Central memory CD8-positive, alpha-beta T cell (primary cell): Measurements from ENCODE around the gene ECPAS.
"Not testable (repeated sequence)": the region's sequence is repeated elsewhere in the genome, so short reads cannot be mapped to it uniquely, and the experiment has no call there.

Experiments used
- ATAC-seq: fragments of 150-1000 bp; cut with Tn5 transposase; replicated peaks from 2 replicates; pipeline ENCODE4 v1.10.0; 2022; ENCODE audit warnings: mild to moderate bottlenecking, moderate FRiP score, moderate number of reproducible peaks; ENCODE audit not compliant: poor library complexity, severe bottlenecking; ENCODE audit errors: extremely low read depth
- DNase-seq, 2 donors: peaks; one replicate each; pipeline ENCODE4 v3.0.0; 2021; ENCODE audit warnings: low spot score in 2 of 2
- H3K27ac Mint-ChIP-seq: one replicate; pipeline ENCODE4 v1.8.0; 2022; ENCODE audit warnings: low read depth, mild to moderate bottlenecking, moderate library complexity, mixed read lengths
- H3K27me3 Mint-ChIP-seq: one replicate; pipeline ENCODE4 v1.8.0; 2022; ENCODE audit warnings: mixed read lengths
- H3K36me3 Mint-ChIP-seq: one replicate; pipeline ENCODE4 v1.8.0; 2022; ENCODE audit warnings: mild to moderate bottlenecking, moderate library complexity, mixed read lengths; ENCODE audit not compliant: insufficient read depth
- H3K4me1 Mint-ChIP-seq: one replicate; pipeline ENCODE4 v1.8.0; 2022; ENCODE audit warnings: mixed read lengths
- H3K4me3 Mint-ChIP-seq: one replicate; pipeline ENCODE4 v1.8.0; 2022; ENCODE audit warnings: mild to moderate bottlenecking, moderate library complexity, mixed read lengths
- H3K9me3 Mint-ChIP-seq: one replicate; pipeline ENCODE4 v1.8.0; 2022; ENCODE audit warnings: mixed read lengths

Gene ECPAS

GRCh38 chr9:111350556-111350955 lies 133.6 kb downstream of the ECPAS start:
- H3K4me3 Mint-ChIP-seq: no peak overlapping the region
- H3K27ac Mint-ChIP-seq: no peak overlapping the region

GRCh38 chr9:111349766-111350165 lies 134.4 kb downstream of the ECPAS start:
- H3K4me1 Mint-ChIP-seq: no peaks in the 10 kb centered on the region

More at GRCh38 chr9:111350556-111350955, 133.6 kb downstream of the ECPAS start:
- no peak for ATAC-seq
- Mint-ChIP-seq H3K27me3 (peaks cover 7% of the 10 kb centered on the region), H3K4me1 (no peaks in the 10 kb centered on the region), H3K9me3 (peaks cover 6% of the 10 kb centered on the region), H3K36me3 (peaks cover 2% of the 10 kb centered on the region)
- DNase-seq: no peak

GRCh38 chr9:111348821-111349271 lies 135.3 kb downstream of the ECPAS start:
- Mint-ChIP-seq H3K27ac (no peak overlapping the region), H3K36me3 (peaks cover 2% of the 10 kb centered on the region), H3K4me3 (no peak overlapping the region), H3K9me3 (peaks cover 6% of the 10 kb centered on the region), H3K4me1 (no peaks in the 10 kb centered on the region), H3K27me3 (peaks cover 19% of the 10 kb centered on the region)
- ATAC-seq: no peak
- DNase-seq: no peak

More at GRCh38 chr9:111349766-111350165, 134.4 kb downstream of the ECPAS start:
- H3K27ac Mint-ChIP-seq: no peak overlapping the region
- H3K4me3 Mint-ChIP-seq: no peak overlapping the region
- H3K36me3 Mint-ChIP-seq: peaks cover 2% of the 10 kb centered on the region
- DNase-seq (no peak), ATAC-seq (no peak)
- peaks cover 10% of the 10 kb centered on the region for H3K27me3 Mint-ChIP-seq
- peaks cover 6% of the 10 kb centered on the region for H3K9me3 Mint-ChIP-seq

- H3K4me3 Mint-ChIP-seq, DNase-seq, ATAC-seq, H3K36me3 Mint-ChIP-seq, H3K27ac Mint-ChIP-seq, H3K9me3 Mint-ChIP-seq, H3K4me1 Mint-ChIP-seq: not testable (repeated sequence)
- peaks cover 34% of the 10 kb centered on the region for H3K27me3 Mint-ChIP-seq
Observed at GRCh38 chr9:111334318-111334863, 149.8 kb downstream of the ECPAS start.

GRCh38 chr9:111330124-111330523 lies 154.1 kb downstream of the ECPAS start, which contains the start of gene OR2K2:
TSS of gene OR2K2 (minus strand) at chr9:111330224. CDS start at chr9:111328433, 1,791 bp downstream.
- no peak within 1 kb of the TSS for H3K27ac Mint-ChIP-seq
- ATAC-seq: no peak
- no peaks in the 10 kb centered on the region for H3K4me1 Mint-ChIP-seq
- no peak within 1 kb of the TSS for H3K4me3 Mint-ChIP-seq
- no peak for DNase-seq
- peaks cover 44% of the 10 kb centered on the region for H3K27me3 Mint-ChIP-seq
- H3K9me3 Mint-ChIP-seq: no peaks in the 10 kb centered on the region
- H3K36me3 Mint-ChIP-seq: no peaks in the 10 kb centered on the region

- Mint-ChIP-seq H3K27me3 (peaks cover 37% of the 10 kb centered on the region), H3K27ac (no peak overlapping the region), H3K4me3 (no peak overlapping the region), H3K4me1 (no peaks in the 10 kb centered on the region), H3K36me3 (no peaks in the 10 kb centered on the region), H3K9me3 (peaks cover 6% of the 10 kb centered on the region)
- DNase-seq (no peak), ATAC-seq (no peak)
Observed at GRCh38 chr9:111320631-111321030, 163.6 kb downstream of the ECPAS start.

GRCh38 chr9:111316796-111317195 lies 167.4 kb downstream of the ECPAS start:
- Mint-ChIP-seq H3K27me3 (peaks cover 21% of the 10 kb centered on the region), H3K9me3 (peaks cover 6% of the 10 kb centered on the region), H3K36me3 (no peaks in the 10 kb centered on the region), H3K27ac (no peak overlapping the region), H3K4me1 (no peaks in the 10 kb centered on the region), H3K4me3 (no peak overlapping the region)
- ATAC-seq: no peak
- no peak for DNase-seq
